Endothelial cell of umbilical vein (primary cell): ENCODE data around the gene SPAG5. TPM values are rescaled to one million over a fixed set of nuclear protein-coding genes. Genes with fewer than 3 reads are reported as not detected.

Source experiments
- BruUV-seq: library from RNA; stranded (reverse); fragments of 400-500 nt; replicated peaks from 2 replicates; lab custom pipeline; 2021; lab: Mats Ljungman, UMichigan
- CTCF ChIA-PET: fragments of 300-600, 350-600 bp; sonication (Branson Sonifier 250); formaldehyde crosslinking; loops from one replicate; lab custom pipeline; 2021; ENCODE audit warnings: antibody characterized with exemption, inconsistent platforms; lab: Charles Lee
- POLR2A ChIA-PET: fragments of 300-600, 350-600 bp; sonication (Branson Sonifier 250); formaldehyde crosslinking; loops from one replicate; lab custom pipeline; 2021; ENCODE audit warnings: antibody characterized with exemption, inconsistent platforms; lab: Charles Lee
- DNase-seq: peaks from one replicate; pipeline ENCODE4 v3.0.0-alpha.2; 2011; ENCODE audit warnings: low read depth, low spot score
- FAIRE-seq: peaks from 2 replicates; lab custom pipeline; 2011; peaks lifted over from hg19 to GRCh38; lab: Jason Lieb, UNC
- H2AFZ ChIP-seq: 2 replicates; pipeline ENCODE4 v1.6.0; 2012; ENCODE audit warnings: low read depth, low read length, control low read depth, inconsistent platforms
- H3K27ac ChIP-seq: 2 replicates; pipeline ENCODE4 v1.5.1; 2011; ENCODE audit warnings: low read depth, mild to moderate bottlenecking, control low read depth, low read length, moderate library complexity; ENCODE audit not compliant: insufficient read depth
- H3K27me3 ChIP-seq, 2 experiments: 2 replicates each; pipeline versions ENCODE4 v1.6.0 to v1.6.1; 2011; ENCODE audit warnings: low read length in 2 of 2, mixed read lengths in 1 of 2; ENCODE audit not compliant: control insufficient read depth in 2 of 2, insufficient read depth in 2 of 2
- H3K36me3 ChIP-seq, 2 experiments: 2 replicates in 1 of 2; 3 replicates in 1 of 2; pipeline ENCODE4 v1.5.1; 2011; ENCODE audit warnings: low read length in 2 of 2, mild to moderate bottlenecking in 1 of 2, moderate library complexity in 1 of 2; ENCODE audit not compliant: control insufficient read depth in 2 of 2, insufficient read depth in 2 of 2; ENCODE audit errors: extremely low read depth in 1 of 2
- H3K4me1 ChIP-seq: 3 replicates; pipeline ENCODE4 v1.5.1; 2011; ENCODE audit warnings: mild to moderate bottlenecking, low read length; ENCODE audit not compliant: control insufficient read depth, insufficient read depth; ENCODE audit errors: extremely low read depth
- H3K4me2 ChIP-seq: 2 replicates; pipeline ENCODE4 v1.6.1; 2011; ENCODE audit warnings: low read length, control low read depth, mixed read lengths; ENCODE audit not compliant: insufficient read depth
- H3K4me3 ChIP-seq, 3 experiments: fragments of 200-600 bp in 1 of 3; sonication (generic), shearing (Covaris generic) in 1 of 3; replicated peaks in 1 of 3; 2 replicates each; pipeline ENCODE4 v1.5.1; 2011 to 2016; ENCODE audit warnings: control low read depth in 3 of 3, low read length in 3 of 3, mild to moderate bottlenecking in 2 of 3, inconsistent platforms in 1 of 3, low read depth in 1 of 3, moderate library complexity in 1 of 3; ENCODE audit not compliant: insufficient read depth in 1 of 3
- H3K79me2 ChIP-seq: 2 replicates; pipeline ENCODE4 v1.6.0; 2012; ENCODE audit warnings: low read length, inconsistent platforms; ENCODE audit not compliant: control insufficient read depth, insufficient read depth
- H3K9ac ChIP-seq: replicated peaks from 2 replicates; pipeline ENCODE3; 2011; ENCODE audit warnings: low read length, control low read depth; ENCODE audit not compliant: insufficient read depth; ENCODE audit errors: extremely low read depth
- H3K9me1 ChIP-seq: replicated peaks from 3 replicates; pipeline ENCODE4 v1.6.0; 2011; ENCODE audit warnings: mild to moderate bottlenecking, low read length; ENCODE audit not compliant: control insufficient read depth, insufficient read depth; ENCODE audit errors: extremely low read depth
- H3K9me3 ChIP-seq: replicated peaks from 2 replicates; pipeline ENCODE4 v1.5.1; 2012; ENCODE audit warnings: low read length, inconsistent platforms; ENCODE audit not compliant: control insufficient read depth, insufficient read depth
- H4K20me1 ChIP-seq: replicated peaks from 2 replicates; pipeline ENCODE3; 2011; ENCODE audit warnings: mild to moderate bottlenecking, low read length; ENCODE audit not compliant: control insufficient read depth, insufficient read depth; ENCODE audit errors: extremely low read depth
- POLR2A ChIP-seq: IDR thresholded peaks from 2 replicates; pipeline ENCODE4 v1.6.1; 2012; ENCODE audit warnings: low read depth, mild to moderate bottlenecking, control low read depth, low read length
- dilution Hi-C: fragments of 300-500 bp; cut with MboI; formaldehyde crosslinking; loops from one replicate; pipeline ENCODE4 v1.15.0; 2019; ENCODE audit warnings: low sequenced_read_pairs; ENCODE audit not compliant: extremely low pct_ligation_motif_present
- intact Hi-C: fragments of 100-400 bp; cut with micrococcal nuclease; formaldehyde crosslinking; loops from one replicate; pipeline ENCODE4 v1.10.0; 2022
- polyA plus RNA-seq, 4 experiments: library from polyadenylated mRNA; depleted of rRNA in 3 of 4; stranded (reverse) in 3 of 4; unstranded in 1 of 4; fragments of >200 nt; gene quantifications; 2 replicates each; pipeline versions ENCODE4 v1.2.1 to v1.2.3, GENCODE V29; 2011 to 2012; ENCODE audit warnings: missing spikeins in 1 of 4
- total RNA-seq: library from RNA; stranded (reverse); gene quantifications from 2 replicates; pipeline ENCODE4 v1.2.3, GENCODE V29; 2021
- TF ChIP-seq, protein P1 (sequence below): IDR thresholded peaks from 2 replicates; pipeline ENCODE4 v1.6.1; 2011; ENCODE audit not compliant: insufficient read depth, insufficient read length
- TF ChIP-seq, protein P2 (sequence below), 2 donors: IDR thresholded peaks; 1 replicate in 1 of 2; 2 replicates in 1 of 2; pipeline ENCODE4 v1.5.1; 2011; ENCODE audit warnings: low read length in 2 of 2, mild to moderate bottlenecking in 2 of 2, moderate library complexity in 2 of 2, control low read depth in 1 of 2, inconsistent platforms in 1 of 2, low read depth in 1 of 2; ENCODE audit not compliant: insufficient read depth in 1 of 2; ENCODE audit errors: extremely low read depth in 1 of 2

Gene SPAG5
- total and polyA plus RNA-seq, 2 donors (not counting 3 experiments of a cell fraction or from before 2014, with no cell fraction given): 31.7 to 85.4 TPM

DNA sequence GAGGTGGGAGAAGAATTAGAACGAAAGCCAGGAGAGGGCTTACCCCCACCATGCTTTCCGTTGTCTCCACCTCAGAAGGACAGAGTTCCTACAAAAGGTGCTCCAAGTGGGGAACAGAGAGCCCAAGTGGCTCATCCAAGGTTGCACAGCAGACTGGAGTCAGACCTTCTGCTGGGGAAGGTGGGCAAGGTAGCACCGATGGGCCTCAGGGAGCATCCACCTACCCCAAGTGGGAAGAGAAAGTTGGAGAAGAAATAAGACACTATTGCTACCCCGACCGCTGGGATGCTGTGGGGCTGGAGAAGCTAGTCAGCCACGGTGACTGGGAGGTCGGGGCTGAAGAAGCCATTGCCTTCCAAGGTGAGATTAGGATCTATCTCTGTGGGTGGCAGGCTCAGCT lies 67.9 kb downstream of the SPAG5 start:
- Histone ChIP-seq H2AFZ (no peak overlapping the region), H3K4me2 (no peak overlapping the region), H3K79me2 (no peaks in the 10 kb centered on the region), H3K9me3 (no peaks in the 10 kb centered on the region), H3K27ac (no peak overlapping the region), H3K9ac (no peak overlapping the region), H3K4me1 (no peaks in the 10 kb centered on the region), H4K20me1 (no peaks in the 10 kb centered on the region), H3K4me3 (no peak overlapping the region), H3K9me1 (no peaks in the 10 kb centered on the region), H3K27me3 (no peaks in the 10 kb centered on the region), H3K36me3 (no peaks in the 10 kb centered on the region)
- CTCF ChIA-PET: interaction anchor here (0.9 kb wide), 1 partner anchor 10 kb away, joined by 4 read pairs; no protein-coding TSS in a partner anchor
- intact Hi-C loops (loop anchor here (1.0 kb wide), 1 partner anchor 10 kb away; no protein-coding TSS in a partner anchor), dilution Hi-C loops (no loop called here)
- no peak for FAIRE-seq
- no peak for DNase-seq
- TF ChIP-seq POLR2A: no peak
- TF ChIP-seq, protein P1, sequence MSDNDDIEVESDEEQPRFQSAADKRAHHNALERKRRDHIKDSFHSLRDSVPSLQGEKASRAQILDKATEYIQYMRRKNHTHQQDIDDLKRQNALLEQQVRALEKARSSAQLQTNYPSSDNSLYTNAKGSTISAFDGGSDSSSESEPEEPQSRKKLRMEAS: no peak
- no TSS peak for BruUV-seq
- POLR2A ChIA-PET: no interaction called here

DNA sequence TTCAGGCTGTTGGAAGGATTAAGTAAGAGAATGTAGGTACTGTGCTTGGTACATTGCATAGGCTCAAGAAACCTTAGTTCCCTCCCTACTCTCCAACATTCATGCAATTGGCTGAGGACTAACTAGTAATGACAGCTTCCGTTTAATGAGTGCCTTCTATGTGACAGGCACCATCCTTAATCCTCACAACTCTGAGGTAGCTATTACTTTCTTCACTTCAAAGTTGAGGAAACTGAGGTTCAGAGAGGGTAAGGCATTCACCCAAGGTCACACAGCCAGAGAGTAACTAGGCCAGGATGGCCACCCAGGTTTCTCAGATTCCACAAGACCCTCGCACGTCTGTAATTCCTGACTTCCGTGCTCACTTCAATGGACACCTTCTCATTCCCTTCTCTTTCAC lies 68.6 kb downstream of the SPAG5 start:
- Histone ChIP-seq H3K9me1 (no peaks in the 10 kb centered on the region), H4K20me1 (no peaks in the 10 kb centered on the region), H3K79me2 (no peaks in the 10 kb centered on the region), H3K27me3 (no peaks in the 10 kb centered on the region), H3K27ac (no peak overlapping the region), H3K9me3 (no peaks in the 10 kb centered on the region), H3K9ac (no peak overlapping the region), H3K36me3 (no peaks in the 10 kb centered on the region), H3K4me3 (no peak overlapping the region), H3K4me2 (no peak overlapping the region), H3K4me1 (no peaks in the 10 kb centered on the region), H2AFZ (no peak overlapping the region)
- ChIA-PET POLR2A (no interaction called here), CTCF (no interaction called here)
- dilution Hi-C loops: no loop called here
- TF ChIP-seq, protein P2, sequence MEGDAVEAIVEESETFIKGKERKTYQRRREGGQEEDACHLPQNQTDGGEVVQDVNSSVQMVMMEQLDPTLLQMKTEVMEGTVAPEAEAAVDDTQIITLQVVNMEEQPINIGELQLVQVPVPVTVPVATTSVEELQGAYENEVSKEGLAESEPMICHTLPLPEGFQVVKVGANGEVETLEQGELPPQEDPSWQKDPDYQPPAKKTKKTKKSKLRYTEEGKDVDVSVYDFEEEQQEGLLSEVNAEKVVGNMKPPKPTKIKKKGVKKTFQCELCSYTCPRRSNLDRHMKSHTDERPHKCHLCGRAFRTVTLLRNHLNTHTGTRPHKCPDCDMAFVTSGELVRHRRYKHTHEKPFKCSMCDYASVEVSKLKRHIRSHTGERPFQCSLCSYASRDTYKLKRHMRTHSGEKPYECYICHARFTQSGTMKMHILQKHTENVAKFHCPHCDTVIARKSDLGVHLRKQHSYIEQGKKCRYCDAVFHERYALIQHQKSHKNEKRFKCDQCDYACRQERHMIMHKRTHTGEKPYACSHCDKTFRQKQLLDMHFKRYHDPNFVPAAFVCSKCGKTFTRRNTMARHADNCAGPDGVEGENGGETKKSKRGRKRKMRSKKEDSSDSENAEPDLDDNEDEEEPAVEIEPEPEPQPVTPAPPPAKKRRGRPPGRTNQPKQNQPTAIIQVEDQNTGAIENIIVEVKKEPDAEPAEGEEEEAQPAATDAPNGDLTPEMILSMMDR (IDR thresholded peaks at IDR 0.05; ENCODE audit: extremely low read depth in 1 of 2, insufficient read depth in 1 of 2, low read depth in 1 of 2, low read length in 2 of 2): no peak
- no TSS peak for BruUV-seq
- intact Hi-C loops: loop anchor here (1.0 kb wide), 1 partner anchor 11 kb away; no protein-coding TSS in a partner anchor
- FAIRE-seq (no peak), DNase-seq (no peak)
